Mesendoderm (in vitro differentiated cells): ENCODE data around the gene AMH.

Source experiments
- DNase-seq: peaks from one replicate; pipeline ENCODE4 v3.0.0; 2013
- H2AK5ac ChIP-seq: 2 replicates; pipeline ENCODE4 v1.6.1; 2013; ENCODE audit warnings: low read length, inconsistent platforms
- H2BK120ac ChIP-seq: 2 replicates; pipeline ENCODE4 v1.6.1; 2013; ENCODE audit warnings: low read depth, mild to moderate bottlenecking, low read length, moderate library complexity, mixed read lengths
- H2BK15ac ChIP-seq: replicated peaks from 2 replicates; pipeline ENCODE4 v1.6.1; 2013; ENCODE audit warnings: low read depth, mild to moderate bottlenecking, moderate library complexity
- H2BK5ac ChIP-seq: 2 replicates; pipeline ENCODE4 v1.6.1; 2013; ENCODE audit warnings: low read length, inconsistent platforms
- H3K18ac ChIP-seq: 2 replicates; pipeline ENCODE4 v1.6.1; 2013; ENCODE audit warnings: mild to moderate bottlenecking, low read length, mixed read lengths
- H3K23ac ChIP-seq: one replicate; pipeline ENCODE4 v1.6.1; 2013; ENCODE audit warnings: low read length
- H3K27ac ChIP-seq: 2 replicates; pipeline ENCODE4 v1.5.1; 2013; ENCODE audit warnings: low read depth, mild to moderate bottlenecking, inconsistent platforms, low read length, moderate library complexity
- H3K27me3 ChIP-seq: 2 replicates; pipeline ENCODE4 v1.6.1; 2013; ENCODE audit warnings: low read length, control low read depth, mild to moderate bottlenecking, inconsistent platforms; ENCODE audit not compliant: insufficient read depth, poor library complexity
- H3K36me3 ChIP-seq: 2 replicates; pipeline ENCODE4 v1.6.1; 2013; ENCODE audit warnings: low read length, inconsistent platforms; ENCODE audit not compliant: control insufficient read depth, insufficient read depth
- H3K4ac ChIP-seq: one replicate; pipeline ENCODE4 v1.6.1; 2013; ENCODE audit warnings: low read depth, mild to moderate bottlenecking, low read length, moderate library complexity
- H3K4me1 ChIP-seq: 2 replicates; pipeline ENCODE4 v1.6.1; 2013; ENCODE audit warnings: low read depth, low read length, inconsistent platforms; ENCODE audit not compliant: control insufficient read depth
- H3K4me2 ChIP-seq: 2 replicates; pipeline ENCODE4 v1.6.1; 2013; ENCODE audit warnings: low read length
- H3K4me3 ChIP-seq: 2 replicates; pipeline ENCODE4 v1.5.1; 2013; ENCODE audit warnings: mild to moderate bottlenecking, low read length
- H3K56ac ChIP-seq: one replicate; pipeline ENCODE4 v1.6.1; 2013; ENCODE audit warnings: low read length
- H3K79me1 ChIP-seq: 2 replicates; pipeline ENCODE4 v1.6.1; 2013; ENCODE audit warnings: low read length, inconsistent platforms
- H3K79me2 ChIP-seq: 2 replicates; pipeline ENCODE4 v1.6.1; 2013; ENCODE audit warnings: mild to moderate bottlenecking, low read length; ENCODE audit not compliant: control insufficient read depth, insufficient read depth
- H3K9ac ChIP-seq: 2 replicates; pipeline ENCODE4 v1.6.1; 2013; ENCODE audit warnings: low read length, inconsistent platforms
- H4K5ac ChIP-seq: one replicate; pipeline ENCODE4 v1.6.1; 2013; ENCODE audit warnings: low read length
- H4K8ac ChIP-seq: one replicate; pipeline ENCODE4 v1.6.1; 2013; ENCODE audit warnings: low read depth, mild to moderate bottlenecking, control low read depth, low read length, moderate library complexity
- WGBS: extraction: QIAGEN DNeasy Blood & Tissue Kit; methylation state at CpG from one replicate; pipeline ENCODE4 v1.1.7; 2013; ENCODE audit warnings: low lambda C conversion rate, missing lambda C conversion rate; ENCODE audit not compliant: insufficient coverage; ENCODE audit errors: extremely low coverage; 5-methylcytosine and 5-hydroxymethylcytosine counted together

Gene AMH

GRCh38 chr19:2251106-2252054 lies 2.3 kb downstream of the AMH start:
- no peak for DNase-seq

GRCh38 chr19:2252055-2252796 lies 3.1 kb downstream of the AMH start:
- H2BK120ac ChIP-seq: no peak overlapping the region
- no peak overlapping the region for H3K4me2 ChIP-seq
- H3K4ac ChIP-seq: no peak overlapping the region
- H3K56ac ChIP-seq: no peak overlapping the region
- no peak overlapping the region for H3K9ac ChIP-seq
- H3K27me3 ChIP-seq: no peaks in the 10 kb centered on the region
- no peak overlapping the region for H2AK5ac ChIP-seq
- WGBS: no CpG with 5 or more reads among the region's 74 CpGs
- DNase-seq: no peak
- H2BK5ac ChIP-seq: no peak overlapping the region
- H4K8ac ChIP-seq: no peak overlapping the region
- no peak overlapping the region for H3K4me3 ChIP-seq
- H3K79me1 ChIP-seq: no peaks in the 10 kb centered on the region
- H3K23ac ChIP-seq: no peak overlapping the region
- no peak overlapping the region for H3K27ac ChIP-seq
- H4K5ac ChIP-seq: no peak overlapping the region
- no peak overlapping the region for H2BK15ac ChIP-seq
- peaks cover 3% of the 10 kb centered on the region for H3K36me3 ChIP-seq
- no peaks in the 10 kb centered on the region for H3K4me1 ChIP-seq
- no peak overlapping the region for H3K18ac ChIP-seq
- no peaks in the 10 kb centered on the region for H3K79me2 ChIP-seq

More at GRCh38 chr19:2251106-2252054, 2.3 kb downstream of the AMH start:
- Histone ChIP-seq H2BK5ac (no peak overlapping the region), H3K56ac (no peak overlapping the region), H2BK15ac (no peak overlapping the region), H3K23ac (no peak overlapping the region), H3K4me3 (no peak overlapping the region), H2AK5ac (no peak overlapping the region), H3K27me3 (no peaks in the 10 kb centered on the region), H3K4me1 (no peaks in the 10 kb centered on the region), H3K27ac (no peak overlapping the region), H3K9ac (no peak overlapping the region), H4K5ac (no peak overlapping the region), H4K8ac (no peak overlapping the region), H2BK120ac (no peak overlapping the region), H3K4ac (no peak overlapping the region), H3K18ac (no peak overlapping the region), H3K79me2 (no peaks in the 10 kb centered on the region), H3K36me3 (peaks cover 6% of the 10 kb centered on the region), H3K79me1 (no peaks in the 10 kb centered on the region), H3K4me2 (no peak overlapping the region)
- no CpG with 5 or more reads among the region's 125 CpGs for WGBS

GRCh38 chr19:2252797-2253105 lies 3.6 kb downstream of the AMH start:
- no peak overlapping the region for H3K18ac ChIP-seq
- no peak for DNase-seq
- H3K23ac ChIP-seq: no peak overlapping the region
- no peaks in the 10 kb centered on the region for H3K79me1 ChIP-seq
- no peak overlapping the region for H2BK5ac ChIP-seq
- H3K79me2 ChIP-seq: no peaks in the 10 kb centered on the region
- no peak overlapping the region for H3K4ac ChIP-seq
- no peak overlapping the region for H3K4me3 ChIP-seq
- H3K9ac ChIP-seq: peak overlapping the region; percentile 57
- H2AK5ac ChIP-seq: no peak overlapping the region
- H2BK120ac ChIP-seq: no peak overlapping the region
- no peaks in the 10 kb centered on the region for H3K27me3 ChIP-seq
- H3K56ac ChIP-seq: peak overlapping the region; percentile 57
- H4K8ac ChIP-seq: no peak overlapping the region
- H3K27ac ChIP-seq: no peak overlapping the region
- H2BK15ac ChIP-seq: no peak overlapping the region
- H3K4me2 ChIP-seq: peak overlapping the region; percentile 26
- no peak overlapping the region for H4K5ac ChIP-seq
- no peaks in the 10 kb centered on the region for H3K4me1 ChIP-seq
- peaks cover 2% of the 10 kb centered on the region for H3K36me3 ChIP-seq
- no CpG with 5 or more reads among the region's 18 CpGs for WGBS

- H4K8ac ChIP-seq: no peak overlapping the region
- peak overlapping the region; percentile 57 for H3K56ac ChIP-seq
- H2BK120ac ChIP-seq: no peak overlapping the region
- no peak overlapping the region for H2AK5ac ChIP-seq
- peak overlapping the region; percentile 26 for H3K4me2 ChIP-seq
- no peak overlapping the region for H3K4me3 ChIP-seq
- H3K9ac ChIP-seq: peak overlapping the region; percentile 57
- no peaks in the 10 kb centered on the region for H3K79me1 ChIP-seq
- H3K4ac ChIP-seq: no peak overlapping the region
- no peaks in the 10 kb centered on the region for H3K79me2 ChIP-seq
- no peak overlapping the region for H3K18ac ChIP-seq
- no peaks in the 10 kb centered on the region for H3K27me3 ChIP-seq
- WGBS: no CpG with 5 or more reads among the region's 77 CpGs
- H3K4me1 ChIP-seq: no peaks in the 10 kb centered on the region
- no peak overlapping the region for H3K27ac ChIP-seq
- no peak overlapping the region for H2BK15ac ChIP-seq
- no peak overlapping the region for H2BK5ac ChIP-seq
- H3K36me3 ChIP-seq: peaks cover 2% of the 10 kb centered on the region
- H3K23ac ChIP-seq: no peak overlapping the region
- no peak overlapping the region for H4K5ac ChIP-seq
- DNase-seq: peak; percentile 67
These were observed 4.3 kb downstream of the AMH start for GRCh38 chr19:2253106-2254063.

GRCh38 chr19:2254064-2254872 lies 5.1 kb downstream of the AMH start:
- no peaks in the 10 kb centered on the region for H3K27me3 ChIP-seq
- no peak overlapping the region for H3K23ac ChIP-seq

More at GRCh38 chr19:2254064-2254872, 5.1 kb downstream of the AMH start:
- Histone ChIP-seq H3K79me2 (no peaks in the 10 kb centered on the region), H3K4me1 (no peaks in the 10 kb centered on the region), H3K36me3 (no peaks in the 10 kb centered on the region), H3K4me3 (no peak overlapping the region), H2BK5ac (no peak overlapping the region), H4K8ac (no peak overlapping the region), H3K79me1 (no peaks in the 10 kb centered on the region), H3K4me2 (peak overlapping the region; percentile 9), H3K4ac (no peak overlapping the region), H2BK120ac (no peak overlapping the region), H2BK15ac (no peak overlapping the region), H3K9ac (no peak overlapping the region), H3K56ac (no peak overlapping the region), H4K5ac (no peak overlapping the region), H3K18ac (no peak overlapping the region), H3K27ac (no peak overlapping the region), H2AK5ac (no peak overlapping the region)
- peak; percentile 84 for DNase-seq
- WGBS: no CpG with 5 or more reads among the region's 20 CpGs
